Right hindlimb (tissue), 1 donor: ENCODE results near the gene LMAN1L.
"Not testable (repeated sequence)": the region's sequence is repeated elsewhere in the genome, so short reads cannot be mapped to it uniquely, and the experiment has no call there.

ENCODE experiments used
- DNase-seq: peaks from one replicate; pipeline ENCODE4 v3.0.0-alpha.2; 2018

LMAN1L gene

GRCh38 chr15:74782259-74783071 is 30.2 kb upstream of the LMAN1L start:
- no peak for DNase-seq

- no peak for DNase-seq
Observed at GRCh38 chr15:74783072-74783807, 29.4 kb upstream of the LMAN1L start.

GRCh38 chr15:74783808-74784175 is 28.8 kb upstream of the LMAN1L start:
- no peak for DNase-seq

GRCh38 chr15:74784426-74785193 is 28.0 kb upstream of the LMAN1L start:
- DNase-seq, result no peak

- DNase-seq, result no peak
Observed at GRCh38 chr15:74785194-74786032, 27.2 kb upstream of the LMAN1L start.

GRCh38 chr15:74786081-74786480 is 26.6 kb upstream of the LMAN1L start:
- not testable (repeated sequence) for DNase-seq

GRCh38 chr15:74786551-74787165 is 26.0 kb upstream of the LMAN1L start:
- DNase-seq, result no peak

GRCh38 chr15:74787251-74788041 is 25.2 kb upstream of the LMAN1L start:
- peak; percentile 71 for DNase-seq

GRCh38 chr15:74788042-74788682 is 24.5 kb upstream of the LMAN1L start:
- no peak for DNase-seq

GRCh38 chr15:74788683-74789151 is 23.9 kb upstream of the LMAN1L start:
- DNase-seq, result no peak

GRCh38 chr15:74789171-74789631 is 23.4 kb upstream of the LMAN1L start:
- no peak for DNase-seq

- DNase-seq, result no peak
Observed at GRCh38 chr15:74789741-74790079, 22.9 kb upstream of the LMAN1L start.

GRCh38 chr15:74790080-74790916 is 22.3 kb upstream of the LMAN1L start:
- DNase-seq, result peak; percentile 82

GRCh38 chr15:74791007-74791406 is 21.6 kb upstream of the LMAN1L start:
- no peak for DNase-seq

- DNase-seq, result no peak
Observed at GRCh38 chr15:74791667-74792066, 21.0 kb upstream of the LMAN1L start.

- no peak for DNase-seq
Observed at GRCh38 chr15:74792227-74793016, 20.2 kb upstream of the LMAN1L start.

GRCh38 chr15:74793135-74794028 is 19.3 kb upstream of the LMAN1L start:
- DNase-seq, result no peak
